Liver (tissue), 3 donors: ENCODE results near the gene MIDN.

Source experiments
- EGR1 ChIP-seq, 2 donors: IDR thresholded peaks; 2 replicates each; pipeline ENCODE4 v1.6.1; 2016 to 2018; ENCODE audit warnings: antibody characterized with exemption in 2 of 2, low read depth in 2 of 2
- GABPA ChIP-seq, 2 donors: IDR thresholded peaks in 1 of 2; conservative IDR thresholded peaks in 1 of 2; 2 replicates each; pipeline ENCODE4 v1.6.1; 2016; ENCODE audit warnings: antibody characterized with exemption in 2 of 2, mild to moderate bottlenecking in 1 of 2, moderate library complexity in 1 of 2
- RAD21 ChIP-seq, 2 donors: IDR thresholded peaks; 2 replicates each; pipeline ENCODE4 v1.6.1; 2016; ENCODE audit warnings: antibody characterized with exemption in 2 of 2, mild to moderate bottlenecking in 2 of 2
- RXRA ChIP-seq, 2 donors: IDR thresholded peaks; 2 replicates each; pipeline ENCODE4 v1.6.1; 2017 to 2018; ENCODE audit warnings: antibody characterized with exemption in 2 of 2, mild to moderate bottlenecking in 1 of 2
- TAF1 ChIP-seq: conservative IDR thresholded peaks from 2 replicates; pipeline ENCODE4 v1.6.1; 2016; ENCODE audit warnings: antibody characterized with exemption, mild to moderate bottlenecking
- TF ChIP-seq, protein P1 (sequence below): fragments of 150-350 bp; IDR thresholded peaks from 2 replicates; pipeline ENCODE4 v1.5.1; 2017; ENCODE audit warnings: improper control_type of control experiment, low read depth, low read length; ENCODE audit not compliant: missing input control
- TF ChIP-seq, protein P2 (sequence below): IDR thresholded peaks from 2 replicates; pipeline ENCODE4 v1.6.1; 2016; ENCODE audit warnings: antibody characterized with exemption
- TF ChIP-seq, protein P3 (sequence below): IDR thresholded peaks from 2 replicates; pipeline ENCODE4 v1.6.1; 2016; ENCODE audit warnings: antibody characterized with exemption, mild to moderate bottlenecking
- TF ChIP-seq, protein P4 (sequence below): IDR thresholded peaks from 2 replicates; pipeline ENCODE4 v1.6.1; 2016; ENCODE audit warnings: antibody characterized with exemption
- donor health status: healthy.
- donor health status: healthy.

DNA sequence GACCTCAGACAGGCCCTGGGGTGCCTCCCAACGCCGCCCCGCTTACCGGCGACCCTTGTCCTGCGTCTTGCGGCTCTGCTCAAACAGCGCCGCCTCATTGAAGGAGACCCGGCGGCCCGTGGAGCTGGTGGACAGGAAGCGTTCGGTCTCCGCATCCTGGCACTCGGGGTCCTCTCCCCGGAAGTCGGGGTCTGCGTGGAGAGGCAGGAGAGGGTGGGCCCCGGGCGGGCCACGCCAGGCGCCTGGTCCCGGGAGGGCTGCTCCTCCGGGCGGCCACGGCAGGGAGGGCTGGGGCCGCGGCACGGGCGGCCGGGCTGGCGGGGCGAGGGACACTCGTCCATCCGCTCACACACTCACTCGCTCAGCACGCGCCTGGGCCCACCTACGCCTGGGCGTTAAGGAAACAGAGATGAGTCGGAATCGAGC is 13.4 kb upstream of the MIDN start:
- TF ChIP-seq, protein P1, sequence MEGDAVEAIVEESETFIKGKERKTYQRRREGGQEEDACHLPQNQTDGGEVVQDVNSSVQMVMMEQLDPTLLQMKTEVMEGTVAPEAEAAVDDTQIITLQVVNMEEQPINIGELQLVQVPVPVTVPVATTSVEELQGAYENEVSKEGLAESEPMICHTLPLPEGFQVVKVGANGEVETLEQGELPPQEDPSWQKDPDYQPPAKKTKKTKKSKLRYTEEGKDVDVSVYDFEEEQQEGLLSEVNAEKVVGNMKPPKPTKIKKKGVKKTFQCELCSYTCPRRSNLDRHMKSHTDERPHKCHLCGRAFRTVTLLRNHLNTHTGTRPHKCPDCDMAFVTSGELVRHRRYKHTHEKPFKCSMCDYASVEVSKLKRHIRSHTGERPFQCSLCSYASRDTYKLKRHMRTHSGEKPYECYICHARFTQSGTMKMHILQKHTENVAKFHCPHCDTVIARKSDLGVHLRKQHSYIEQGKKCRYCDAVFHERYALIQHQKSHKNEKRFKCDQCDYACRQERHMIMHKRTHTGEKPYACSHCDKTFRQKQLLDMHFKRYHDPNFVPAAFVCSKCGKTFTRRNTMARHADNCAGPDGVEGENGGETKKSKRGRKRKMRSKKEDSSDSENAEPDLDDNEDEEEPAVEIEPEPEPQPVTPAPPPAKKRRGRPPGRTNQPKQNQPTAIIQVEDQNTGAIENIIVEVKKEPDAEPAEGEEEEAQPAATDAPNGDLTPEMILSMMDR: no peak
- no peak for TF ChIP-seq RAD21 (IDR thresholded peaks at IDR 0.05)
- no peak for TF ChIP-seq TAF1
- TF ChIP-seq, protein P2, sequence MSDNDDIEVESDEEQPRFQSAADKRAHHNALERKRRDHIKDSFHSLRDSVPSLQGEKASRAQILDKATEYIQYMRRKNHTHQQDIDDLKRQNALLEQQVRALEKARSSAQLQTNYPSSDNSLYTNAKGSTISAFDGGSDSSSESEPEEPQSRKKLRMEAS: no peak
- TF ChIP-seq, protein P3, sequence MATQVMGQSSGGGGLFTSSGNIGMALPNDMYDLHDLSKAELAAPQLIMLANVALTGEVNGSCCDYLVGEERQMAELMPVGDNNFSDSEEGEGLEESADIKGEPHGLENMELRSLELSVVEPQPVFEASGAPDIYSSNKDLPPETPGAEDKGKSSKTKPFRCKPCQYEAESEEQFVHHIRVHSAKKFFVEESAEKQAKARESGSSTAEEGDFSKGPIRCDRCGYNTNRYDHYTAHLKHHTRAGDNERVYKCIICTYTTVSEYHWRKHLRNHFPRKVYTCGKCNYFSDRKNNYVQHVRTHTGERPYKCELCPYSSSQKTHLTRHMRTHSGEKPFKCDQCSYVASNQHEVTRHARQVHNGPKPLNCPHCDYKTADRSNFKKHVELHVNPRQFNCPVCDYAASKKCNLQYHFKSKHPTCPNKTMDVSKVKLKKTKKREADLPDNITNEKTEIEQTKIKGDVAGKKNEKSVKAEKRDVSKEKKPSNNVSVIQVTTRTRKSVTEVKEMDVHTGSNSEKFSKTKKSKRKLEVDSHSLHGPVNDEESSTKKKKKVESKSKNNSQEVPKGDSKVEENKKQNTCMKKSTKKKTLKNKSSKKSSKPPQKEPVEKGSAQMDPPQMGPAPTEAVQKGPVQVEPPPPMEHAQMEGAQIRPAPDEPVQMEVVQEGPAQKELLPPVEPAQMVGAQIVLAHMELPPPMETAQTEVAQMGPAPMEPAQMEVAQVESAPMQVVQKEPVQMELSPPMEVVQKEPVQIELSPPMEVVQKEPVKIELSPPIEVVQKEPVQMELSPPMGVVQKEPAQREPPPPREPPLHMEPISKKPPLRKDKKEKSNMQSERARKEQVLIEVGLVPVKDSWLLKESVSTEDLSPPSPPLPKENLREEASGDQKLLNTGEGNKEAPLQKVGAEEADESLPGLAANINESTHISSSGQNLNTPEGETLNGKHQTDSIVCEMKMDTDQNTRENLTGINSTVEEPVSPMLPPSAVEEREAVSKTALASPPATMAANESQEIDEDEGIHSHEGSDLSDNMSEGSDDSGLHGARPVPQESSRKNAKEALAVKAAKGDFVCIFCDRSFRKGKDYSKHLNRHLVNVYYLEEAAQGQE: no peak
- no peak for TF ChIP-seq RXRA (IDR thresholded peaks at IDR 0.05)
- TF ChIP-seq GABPA (IDR thresholded peaks at IDR 0.05 in 1 of 2, conservative IDR thresholded peaks at IDR 0.05 in 1 of 2): no peak
- TF ChIP-seq EGR1 (IDR thresholded peaks at IDR 0.05; ENCODE audit: low read depth in 2 of 2): no peak
- TF ChIP-seq, protein P4, sequence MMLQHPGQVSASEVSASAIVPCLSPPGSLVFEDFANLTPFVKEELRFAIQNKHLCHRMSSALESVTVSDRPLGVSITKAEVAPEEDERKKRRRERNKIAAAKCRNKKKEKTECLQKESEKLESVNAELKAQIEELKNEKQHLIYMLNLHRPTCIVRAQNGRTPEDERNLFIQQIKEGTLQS: no peak
